Thyroid gland (tissue), 4 donors: ENCODE measurements around the gene COG7. TPM values are rescaled to one million over a fixed set of nuclear protein-coding genes. Genes with fewer than 3 reads are reported as not detected.
"Not testable (repeated sequence)": the region's sequence is repeated elsewhere in the genome, so short reads cannot be mapped to it uniquely, and the experiment has no call there.

ENCODE experiments used
- DNase-seq, 2 donors: peaks; one replicate each; pipeline ENCODE4 v3.0.0-alpha.2; 2019
- H3K27ac ChIP-seq, 3 donors: fragments of 200-600 bp; sonication (generic); 1 replicate in 2 of 3; 2 replicates in 1 of 3; pipeline ENCODE4 v1.5.1; 2016 to 2019; ENCODE audit warnings: mild to moderate bottlenecking in 1 of 3, moderate library complexity in 1 of 3
- H3K27me3 ChIP-seq: fragments of 200-600 bp; sonication (generic); one replicate; pipeline ENCODE4 v1.5.1; 2019
- H3K36me3 ChIP-seq, 2 donors: fragments of 200-600 bp; sonication (generic); one replicate each; pipeline ENCODE4 v1.5.1; 2016 to 2019
- H3K4me1 ChIP-seq, 2 donors: fragments of 200-600 bp; sonication (generic); one replicate each; pipeline ENCODE4 v1.5.1; 2017 to 2019
- H3K4me3 ChIP-seq, 3 donors: fragments of 200-600 bp; sonication (generic); replicated peaks in 1 of 3; 1 replicate in 2 of 3; 2 replicates in 1 of 3; pipeline ENCODE4 v1.5.1; 2016; ENCODE audit warnings: mild to moderate bottlenecking in 1 of 3
- H3K9me3 ChIP-seq: fragments of 200-600 bp; sonication (generic); one replicate; pipeline ENCODE4 v1.5.1; 2017
- CTCF ChIP-seq, 6 experiments: fragments of 200-600 bp in 3 of 6; fragments of 450-650 bp in 3 of 6; sonication (generic) in 3 of 6; IDR thresholded peaks; one replicate each; pipeline ENCODE4 v1.5.1; 2016 to 2019; ENCODE audit warnings: antibody characterized with exemption in 6 of 6, mild to moderate bottlenecking in 2 of 6, inconsistent platforms in 1 of 6, moderate library complexity in 1 of 6
- POLR2A ChIP-seq, 2 donors: fragments of 450-650 bp; IDR thresholded peaks; one replicate each; pipeline ENCODE4 v1.6.1; 2017; ENCODE audit warnings: antibody characterized with exemption in 2 of 2, mild to moderate bottlenecking in 2 of 2, moderate library complexity in 1 of 2
- WGBS, 2 donors: methylation state at CpG; one replicate each; pipeline ENCODE4 v1.1.5; 2017; 5-methylcytosine and 5-hydroxymethylcytosine counted together
- intact Hi-C: fragments of 100-400 bp; cut with DNase I; formaldehyde crosslinking; loops from one replicate; pipeline ENCODE4 v1.15.1; 2023
- total RNA-seq, 4 donors: library from RNA; depleted of rRNA; stranded (reverse); fragments of >200 nt; gene quantifications; one replicate each; pipeline ENCODE4 v1.2.3, GENCODE V29; 2016

The COG7 gene
- total RNA-seq, 4 donors from 2014 or later = 27.5 to 35.1 (median 30.8) TPM

- Histone ChIP-seq H3K9me3 (no peaks in the 10 kb centered on the region), H3K36me3 (peaks cover 11 to 19% of the 10 kb centered on the region in 2 donors), H3K4me1 (peaks cover 40 to 49% of the 10 kb centered on the region in 2 donors), H3K4me3 (no peak overlapping the region), H3K27ac (no peak overlapping the region), H3K27me3 (no peaks in the 10 kb centered on the region)
- 82 to 98% methylated on average over 2 of the region's 2 CpGs for WGBS, 2 donors
- TF ChIP-seq POLR2A (IDR thresholded peaks at IDR 0.05) = no peak
- no peak for DNase-seq
- intact Hi-C loops = no loop called here
Observed at GRCh38 chr16:23406024-23406423, 47.0 kb downstream of the COG7 start.

GRCh38 chr16:23403547-23403946, 49.4 kb downstream of the COG7 start:
- intact Hi-C loops = no loop called here
- peaks cover 38 to 45% of the 10 kb centered on the region in 2 donors for H3K4me1 ChIP-seq
- 88% methylated on average over 11 of the region's 11 CpGs for WGBS, 2 donors
- H3K27ac ChIP-seq = no peak overlapping the region
- no peaks in the 10 kb centered on the region for H3K27me3 ChIP-seq
- H3K4me3 ChIP-seq = no peak overlapping the region
- H3K36me3 ChIP-seq = peaks cover 11 to 19% of the 10 kb centered on the region in 2 donors
- TF ChIP-seq CTCF (IDR thresholded peaks at IDR 0.05) (no peak), POLR2A (IDR thresholded peaks at IDR 0.05) (no peak)
- H3K9me3 ChIP-seq = no peaks in the 10 kb centered on the region
- DNase-seq = no peak

GRCh38 chr16:23402100-23402499, 50.9 kb downstream of the COG7 start:
- WGBS, 2 donors = 97 to 98% methylated on average over 2 of the region's 2 CpGs

GRCh38 chr16:23401139-23401538, 51.9 kb downstream of the COG7 start:
- WGBS, 2 donors = 90 to 91% methylated on average over 8 of the region's 8 CpGs
- Histone ChIP-seq H3K27ac (peak overlapping the region; percentile 84 to 95 (median 86)), H3K36me3 (peaks cover 11 to 19% of the 10 kb centered on the region in 2 donors)

More at GRCh38 chr16:23402100-23402499, 50.9 kb downstream of the COG7 start:
- DNase-seq = no peak
- TF ChIP-seq CTCF (IDR thresholded peaks at IDR 0.05) (no peak), POLR2A (IDR thresholded peaks at IDR 0.05) (no peak)
- Histone ChIP-seq H3K27ac (no peak overlapping the region), H3K4me1 (peaks cover 41 to 48% of the 10 kb centered on the region in 2 donors), H3K36me3 (peaks cover 11 to 19% of the 10 kb centered on the region in 2 donors), H3K27me3 (no peaks in the 10 kb centered on the region), H3K4me3 (no peak overlapping the region), H3K9me3 (no peaks in the 10 kb centered on the region)
- intact Hi-C loops = no loop called here

DNA sequence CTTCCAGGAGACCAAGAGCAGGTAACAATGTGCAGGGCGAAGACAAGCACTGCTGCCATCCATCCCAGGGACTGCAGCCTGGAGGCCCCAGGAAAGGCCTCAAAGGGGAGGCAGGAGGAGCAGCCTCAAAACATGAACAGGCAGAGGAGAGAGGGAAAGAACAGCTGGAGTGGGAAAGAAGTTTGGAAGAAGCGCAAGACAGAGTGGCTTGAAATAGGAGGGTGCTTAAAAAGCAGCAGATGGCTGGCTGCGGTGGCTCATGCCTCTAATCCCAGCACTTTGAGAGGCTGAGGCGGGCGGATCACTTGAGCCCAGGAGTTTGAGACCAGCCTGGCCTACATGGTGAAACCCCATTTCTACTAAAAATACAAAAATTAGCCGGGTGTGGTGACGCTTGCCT, 52.5 kb downstream of the COG7 start:
- DNase-seq = peak; percentile 65 to 72
- 64 to 65% methylated on average over 7 of the region's 7 CpGs for WGBS, 2 donors

More at GRCh38 chr16:23401139-23401538, 51.9 kb downstream of the COG7 start:
- intact Hi-C loops = no loop called here
- DNase-seq = no peak
- no peak overlapping the region for H3K4me3 ChIP-seq
- no peaks in the 10 kb centered on the region for H3K9me3 ChIP-seq
- no peaks in the 10 kb centered on the region for H3K27me3 ChIP-seq
- TF ChIP-seq CTCF (IDR thresholded peaks at IDR 0.05) = no peak
- no peak for TF ChIP-seq POLR2A (IDR thresholded peaks at IDR 0.05)
- peaks cover 37 to 52% of the 10 kb centered on the region in 2 donors for H3K4me1 ChIP-seq

DNA sequence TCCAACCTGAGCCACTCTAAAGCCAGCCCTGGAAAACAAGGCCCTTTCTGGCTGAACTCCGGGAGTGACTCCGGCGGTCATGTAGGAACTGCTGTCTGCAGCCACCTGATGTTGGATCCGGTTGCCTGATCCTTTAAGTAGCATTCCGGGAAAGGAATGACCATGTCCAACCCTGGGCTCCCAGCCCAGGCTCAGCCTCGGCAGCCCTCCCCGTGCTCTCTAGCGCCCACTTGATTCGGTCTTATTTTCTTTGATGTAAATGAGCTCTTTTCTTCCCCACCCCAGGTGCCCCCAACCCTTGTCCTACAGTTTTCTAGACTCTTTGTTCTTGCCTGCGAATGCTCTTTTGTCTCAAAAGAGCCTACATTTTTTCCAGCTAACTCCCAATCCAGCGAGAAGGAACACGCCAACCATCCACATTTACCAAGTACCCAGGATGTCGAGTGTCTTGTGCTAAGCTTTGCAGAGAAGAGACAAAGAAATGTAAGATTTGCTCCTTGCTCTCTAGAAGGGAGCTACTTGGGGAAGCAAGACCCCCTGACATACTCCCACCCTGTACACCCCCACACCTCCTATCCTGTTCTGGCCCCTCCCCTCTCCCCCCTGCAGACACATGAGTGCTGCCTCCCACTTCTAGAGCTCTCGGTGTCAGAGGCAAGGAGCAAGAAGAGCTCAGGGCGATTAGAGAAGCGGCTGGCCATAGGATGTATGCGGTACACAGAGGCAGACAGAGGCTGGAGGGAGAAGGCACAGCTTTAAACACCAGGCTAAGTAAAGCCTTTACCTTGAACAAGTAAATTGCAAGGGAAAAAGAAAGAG, 53.8 kb downstream of the COG7 start:
- H3K27me3 ChIP-seq = no peaks in the 10 kb centered on the region
- TF ChIP-seq POLR2A (IDR thresholded peaks at IDR 0.05) (peak in 1 of 2 donors; percentile 34), CTCF (IDR thresholded peaks at IDR 0.05) (peak in 3 of 6 experiments; percentile 22 to 44 (median 36))
- H3K36me3 ChIP-seq = peaks cover 5 to 9% of the 10 kb centered on the region in 2 donors
- WGBS, 2 donors = 33 to 40% methylated on average over 17 of the region's 17 CpGs
- peaks cover 37 to 45% of the 10 kb centered on the region in 2 donors for H3K4me1 ChIP-seq
- H3K4me3 ChIP-seq = no peak overlapping the region
- peak overlapping the region; percentile 84 to 95 (median 86) for H3K27ac ChIP-seq
- intact Hi-C loops = no loop called here
- peak; percentile 96 for DNase-seq
- H3K9me3 ChIP-seq = no peaks in the 10 kb centered on the region

More for the DNA sequence above, 52.5 kb downstream of the COG7 start:
- peaks cover 37 to 52% of the 10 kb centered on the region in 2 donors for H3K4me1 ChIP-seq
- intact Hi-C loops, H3K27me3 ChIP-seq, H3K4me3 ChIP-seq, H3K9me3 ChIP-seq: not testable (repeated sequence)
- peak overlapping the region; percentile 84 to 95 (median 86) for H3K27ac ChIP-seq
- H3K36me3 ChIP-seq = peaks cover 11 to 19% of the 10 kb centered on the region in 2 donors
